ENCODE results near the gene CHN1.

DNA sequence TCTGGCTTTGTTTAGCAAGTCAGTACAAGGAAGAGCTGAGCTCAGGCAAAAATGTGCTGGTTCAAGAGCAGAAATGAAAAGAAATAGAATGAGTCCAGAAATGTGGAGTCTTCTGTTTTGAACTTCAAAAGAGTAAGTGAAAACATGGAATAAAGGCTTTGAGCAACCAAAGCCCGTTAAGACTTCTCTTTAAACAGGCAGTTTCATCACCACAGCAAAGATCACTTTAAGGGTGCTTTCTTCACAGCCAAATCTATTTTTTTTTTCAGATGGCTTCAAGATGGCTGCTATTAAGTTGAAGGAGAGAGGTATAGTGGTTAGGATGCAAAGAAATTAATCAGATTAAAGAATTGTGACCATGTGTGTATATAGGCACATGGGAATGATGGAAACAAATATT, 238.9 kb downstream of the CHN1 start:
- TF ChIP-seq POLR2A (IDR thresholded peaks at IDR 0.05): no peak
- TF ChIP-seq, protein P1, sequence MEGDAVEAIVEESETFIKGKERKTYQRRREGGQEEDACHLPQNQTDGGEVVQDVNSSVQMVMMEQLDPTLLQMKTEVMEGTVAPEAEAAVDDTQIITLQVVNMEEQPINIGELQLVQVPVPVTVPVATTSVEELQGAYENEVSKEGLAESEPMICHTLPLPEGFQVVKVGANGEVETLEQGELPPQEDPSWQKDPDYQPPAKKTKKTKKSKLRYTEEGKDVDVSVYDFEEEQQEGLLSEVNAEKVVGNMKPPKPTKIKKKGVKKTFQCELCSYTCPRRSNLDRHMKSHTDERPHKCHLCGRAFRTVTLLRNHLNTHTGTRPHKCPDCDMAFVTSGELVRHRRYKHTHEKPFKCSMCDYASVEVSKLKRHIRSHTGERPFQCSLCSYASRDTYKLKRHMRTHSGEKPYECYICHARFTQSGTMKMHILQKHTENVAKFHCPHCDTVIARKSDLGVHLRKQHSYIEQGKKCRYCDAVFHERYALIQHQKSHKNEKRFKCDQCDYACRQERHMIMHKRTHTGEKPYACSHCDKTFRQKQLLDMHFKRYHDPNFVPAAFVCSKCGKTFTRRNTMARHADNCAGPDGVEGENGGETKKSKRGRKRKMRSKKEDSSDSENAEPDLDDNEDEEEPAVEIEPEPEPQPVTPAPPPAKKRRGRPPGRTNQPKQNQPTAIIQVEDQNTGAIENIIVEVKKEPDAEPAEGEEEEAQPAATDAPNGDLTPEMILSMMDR (IDR thresholded peaks at IDR 0.05): no peak

Measured in sigmoid colon (tissue), 3 donors.